ENCODE data around the gene BRCA1. TPM values are rescaled to one million over a fixed set of nuclear protein-coding genes. Genes with fewer than 3 reads are reported as not detected.

BRCA1 gene
- total RNA-seq, 1 experiment from 2014 or later: 44.1 TPM

- no peak for TF ChIP-seq FOSL1 (IDR thresholded peaks at IDR 0.05; ENCODE audit: low read depth)
- TF ChIP-seq POLR2A (IDR thresholded peaks at IDR 0.05; ENCODE audit: borderline replicate concordance, extremely low read depth, insufficient read depth, insufficient read length): no peak
- no peak for TF ChIP-seq CTCF (IDR thresholded peaks at IDR 0.05 in 2 of 3, conservative IDR thresholded peaks at IDR 0.05 in 1 of 3; ENCODE audit: borderline replicate concordance in 1 of 3, insufficient read depth in 1 of 3, low read depth in 2 of 3, low read length in 2 of 3)
- TF ChIP-seq ELF1 (IDR thresholded peaks at IDR 0.05; ENCODE audit: borderline replicate concordance, low read depth): no peak
Observed at GRCh38 chr17:42999003-42999525, 126.1 kb downstream of the BRCA1 start (continued).

- Histone ChIP-seq H3K9ac (ENCODE audit: low read length) (peak within 1 kb of the TSS; percentile 99), H3K79me2 (ENCODE audit: insufficient read depth, low read length) (peaks cover 41% of the 10 kb centered on the region), H2AFZ (ENCODE audit: low read depth, low read length, poor library complexity, severe bottlenecking) (peak within 1 kb of the TSS; percentile 65), H3K4me2 (ENCODE audit: low read length) (peak within 1 kb of the TSS; percentile 98), H3K36me3 (ENCODE audit: control insufficient read depth in 1 of 2, insufficient read depth in 2 of 2, low read length in 2 of 2) (peaks cover 14 to 32% of the 10 kb centered on the region in 2 experiments), H3K27ac (ENCODE audit: low read depth, low read length) (peak within 1 kb of the TSS; percentile 92), H4K20me1 (ENCODE audit: insufficient read depth) (no peaks in the 10 kb centered on the region), H3K9me3 (ENCODE audit: control insufficient read depth in 1 of 2, insufficient read depth in 1 of 2, low read depth in 1 of 2, low read length in 2 of 2) (no peaks in the 10 kb centered on the region), H3K9me2 (ENCODE audit: insufficient read depth) (no peaks in the 10 kb centered on the region), H3K27me3 (ENCODE audit: insufficient read depth, low read length) (no peaks in the 10 kb centered on the region), H3K4me1 (ENCODE audit: control insufficient read depth in 1 of 2, insufficient read depth in 2 of 2, low read length in 2 of 2) (peaks cover 13 to 48% of the 10 kb centered on the region in 2 experiments), H3K4me3 (replicated peaks in 1 of 2; ENCODE audit: low read depth in 1 of 2, low read length in 2 of 2) (peak within 1 kb of the TSS; percentile 97 to 99)
- BruUV-seq (replicated peaks): TSS peak; percentile 76
- DNase-seq (ENCODE audit: low read depth, low spot score): peak; percentile 100
- ChIA-PET POLR2A (interaction anchor here (0.6 to 2.4 kb wide), 26 partner anchors 9 to 484 kb away, joined by 3 to 38 read pairs (median 4); partner anchors contain the start of genes BECN1, BRCA1, IFI35 and NBR1), CTCF (interaction anchor here (0.9 to 1.7 kb wide), 10 partner anchors 8 to 486 kb away, joined by 3 to 12 read pairs (median 4); partner anchors contain the start of genes DHX8, IFI35, PSMC3IP and PTGES3L), RAD21 (ENCODE audit: low non-redundant PET in 1 of 2, low total read pairs in 2 of 2, uncharacterized antibody in 2 of 2, unreplicated experiment in 2 of 2) (interaction anchor here (0.9 to 1.4 kb wide), 4 partner anchors 26 to 69 kb away, joined by 3 to 5 read pairs (median 4); partner anchors contain the start of gene AARSD1 (in 1 of the 2))
- intact Hi-C loops (cut with micrococcal nuclease): loop anchor here (1.0 kb wide), 1 partner anchor 155 kb away; no protein-coding TSS in a partner anchor
- peak; percentile 90 for ATAC-seq
- TF ChIP-seq ELF1 (IDR thresholded peaks at IDR 0.05; ENCODE audit: borderline replicate concordance, low read depth) (peak; percentile 97; the same call in 1 of the 2 replicates), FOSL1 (IDR thresholded peaks at IDR 0.05; ENCODE audit: low read depth) (peak; percentile 41; the same call in 1 of the 2 replicates), MAX (IDR thresholded peaks at IDR 0.05) (peak; percentile 94), TCF7L2 (IDR thresholded peaks at IDR 0.05; ENCODE audit: borderline replicate concordance, extremely low read depth, insufficient read depth, insufficient read length) (peak; percentile 83), ZFX (IDR thresholded peaks at IDR 0.05) (peak; percentile 95; the same call in 1 of the 2 replicates), POLR2AphosphoS5 (IDR thresholded peaks at IDR 0.05; ENCODE audit: low read depth, low read length) (peak; percentile 92), POLR2A (IDR thresholded peaks at IDR 0.05; ENCODE audit: borderline replicate concordance, extremely low read depth, insufficient read depth, insufficient read length) (peak; percentile 78), CEBPB (IDR thresholded peaks at IDR 0.05; ENCODE audit: low read depth) (peak; percentile 34; the same call in 1 of the 2 replicates), SRF (IDR thresholded peaks at IDR 0.05; ENCODE audit: low read depth) (peak; percentile 74), REST (IDR thresholded peaks at IDR 0.05; ENCODE audit: low read depth) (no peak), JUND (IDR thresholded peaks at IDR 0.05) (peak; percentile 61), CBX3 (IDR thresholded peaks at IDR 0.05; ENCODE audit: low read depth) (peak; percentile 96), ZNF274 (IDR thresholded peaks at IDR 0.05; ENCODE audit: low read depth, low read length) (no peak), ATF3 (IDR thresholded peaks at IDR 0.05) (no peak), EZH2phosphoT487 (IDR thresholded peaks at IDR 0.05; ENCODE audit: borderline replicate concordance) (no peak)
Observed at GRCh38 chr17:42997984-42998938, 126.9 kb downstream of the BRCA1 start, which contains the start of gene RPL27. Gene RPL27 (plus strand): TSS chr17:42998419. CDS start chr17:42998751, 332 bp downstream.
